ENCODE data around the gene H19.

The H19 gene

GRCh38 chr11:1946812-1947484 is 50.7 kb downstream of the H19 start, which contains the start of gene MRPL23:
MRPL23 (plus strand) TSS chr11:1947332; CDS start chr11:1947363, 31 bp downstream.
- no peaks in the 10 kb centered on the region for H3K27me3 Mint-ChIP-seq
- no peaks in the 10 kb centered on the region for H3K9me3 Mint-ChIP-seq
- no peaks in the 10 kb centered on the region for H3K4me1 Mint-ChIP-seq (ENCODE audit: low read depth)
- DNase-seq: no peak
- no peak within 1 kb of the TSS for H3K27ac Mint-ChIP-seq
- H3K36me3 Mint-ChIP-seq (ENCODE audit: low read depth): no peaks in the 10 kb centered on the region
- H3K4me3 Mint-ChIP-seq: no peak within 1 kb of the TSS
